A172 (cell line): ENCODE measurements around the gene SLC25A42. TPM values are rescaled to one million over a fixed set of nuclear protein-coding genes. Genes with fewer than 3 reads are reported as not detected.
"Not testable (repeated sequence)": the region's sequence is repeated elsewhere in the genome, so short reads cannot be mapped to it uniquely, and the experiment has no call there.

Experiments
- DNase-seq: peaks from one replicate; pipeline ENCODE4 v3.0.0-alpha.2; 2015; ENCODE audit warnings: low spot score
- total RNA-seq: library from RNA; depleted of rRNA; stranded (reverse); fragments of >200 nt; shearing (Covaris generic); gene quantifications from 2 replicates; pipeline ENCODE4 v1.2.3, GENCODE V29; 2014

The SLC25A42 gene
- total RNA-seq, 1 experiment from 2014 or later = 5.0 TPM

DNA sequence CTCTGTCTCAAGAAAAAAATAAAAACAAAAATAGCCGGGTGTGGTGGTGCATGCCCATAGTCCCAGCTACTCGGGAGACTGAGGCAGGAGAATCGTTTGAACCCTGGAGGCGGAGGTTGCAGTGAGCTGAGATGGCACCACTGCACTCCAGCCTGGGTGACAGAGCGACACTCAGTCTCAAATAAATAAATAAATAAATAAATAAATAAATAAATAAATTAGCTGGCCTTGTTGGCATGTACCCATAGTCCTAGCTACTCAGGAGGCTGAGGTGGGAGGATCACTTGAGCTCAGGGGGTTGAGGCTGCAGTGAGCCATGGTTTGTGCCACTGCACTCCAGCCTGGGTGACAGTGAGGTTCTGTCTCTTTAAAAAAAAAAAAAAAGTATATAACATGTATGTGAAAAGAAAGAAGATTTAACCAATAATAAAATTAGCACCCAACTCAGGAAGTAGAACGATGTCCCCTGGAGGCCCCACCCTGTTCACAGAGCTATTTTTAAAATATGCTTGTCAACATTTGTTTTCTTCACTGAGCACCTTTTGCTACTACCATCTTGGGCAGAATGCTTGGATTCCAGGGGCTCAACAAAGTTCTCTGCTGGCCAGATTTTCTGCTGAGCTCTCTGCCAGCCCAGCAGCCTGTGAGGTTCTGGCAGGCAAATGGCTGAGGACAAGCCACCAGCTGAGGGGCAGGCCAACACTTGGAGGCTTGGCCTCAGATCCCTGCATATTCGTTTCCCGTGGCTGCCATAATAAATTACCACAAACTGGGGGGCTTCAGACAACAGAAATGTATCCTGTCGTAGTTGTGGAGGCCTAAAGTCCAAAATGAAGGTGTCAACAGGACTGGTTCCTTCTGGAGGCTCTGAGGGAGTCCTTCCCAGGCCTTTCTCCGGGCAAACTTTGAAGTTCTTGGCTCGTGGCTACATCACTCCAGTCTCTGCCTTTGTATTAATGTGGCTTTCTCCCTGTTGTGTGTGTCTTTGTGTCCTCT is 5.2 kb downstream of the SLC25A42 start:
- DNase-seq = no peak

DNA sequence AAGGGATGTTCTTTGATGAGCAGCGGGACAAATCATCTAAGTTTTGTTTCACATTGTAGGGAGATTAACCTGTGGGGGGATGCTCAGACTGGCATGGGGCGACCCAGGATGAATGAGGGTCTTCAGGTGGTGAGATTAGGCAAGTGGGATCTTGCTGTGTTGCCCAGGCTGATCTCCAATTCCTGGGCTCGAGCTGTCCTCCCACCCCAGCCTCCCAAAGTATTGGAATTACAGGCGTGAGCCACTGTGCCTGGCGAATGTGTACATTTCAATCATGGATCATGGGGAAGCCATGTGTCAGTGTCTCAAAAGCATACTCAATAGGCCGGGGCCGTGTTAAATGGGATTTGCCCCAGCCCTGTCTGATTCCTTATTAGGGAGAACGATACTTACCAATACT is 8.1 kb downstream of the SLC25A42 start:
- DNase-seq = no peak

DNA sequence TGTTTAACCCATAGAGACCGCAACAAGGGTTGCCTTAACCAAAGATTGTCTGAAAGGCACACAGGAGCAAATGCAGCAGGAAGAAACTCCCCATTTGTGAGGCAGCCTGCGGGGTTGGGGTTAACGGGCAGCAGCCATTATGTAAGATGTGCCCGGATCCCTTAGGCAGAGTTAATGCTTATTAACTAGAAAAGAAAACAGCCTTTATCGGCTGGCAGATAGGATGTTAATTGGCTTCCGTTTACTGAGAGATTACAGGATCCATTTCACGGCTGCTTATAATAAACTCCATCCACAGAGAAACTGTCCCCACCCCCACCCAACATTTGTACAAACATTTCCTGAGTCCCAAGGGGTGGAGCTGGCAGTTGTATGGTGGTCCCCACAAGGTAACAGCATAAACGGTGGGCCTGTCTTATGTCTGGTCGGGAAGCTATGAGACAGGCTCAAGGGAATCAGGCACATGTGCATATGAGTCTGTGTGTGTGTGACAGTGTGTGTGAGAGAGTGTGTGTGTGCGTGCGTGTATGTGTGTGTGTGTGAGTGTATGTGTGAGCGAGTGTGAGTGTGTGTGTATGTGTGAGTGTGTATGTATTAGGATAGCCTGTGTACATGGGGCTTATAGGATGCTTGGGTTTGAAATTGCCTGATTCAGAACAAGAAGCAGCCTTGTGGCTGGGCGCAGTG is 10.5 kb downstream of the SLC25A42 start:
- no peak for DNase-seq

DNA sequence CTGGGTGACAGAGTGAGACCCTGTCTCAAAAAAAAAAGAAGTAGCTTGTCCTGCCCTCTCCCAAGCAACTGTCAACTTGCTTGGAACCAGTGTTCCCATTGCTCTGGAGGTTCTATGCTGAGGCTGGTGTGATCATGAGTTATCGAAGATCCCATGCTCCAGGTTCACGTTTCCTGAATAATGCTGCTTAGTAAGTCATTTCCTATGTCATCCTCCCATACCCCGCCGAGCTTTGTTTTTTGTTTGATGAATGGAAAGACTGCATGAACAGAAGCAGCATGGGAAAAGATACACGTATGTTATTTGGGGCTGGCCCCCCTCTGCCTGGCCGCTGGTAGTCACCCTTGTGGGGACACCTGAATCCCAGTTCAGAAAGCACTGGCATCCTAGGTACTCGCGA is 11.3 kb downstream of the SLC25A42 start:
- DNase-seq = no peak

DNA sequence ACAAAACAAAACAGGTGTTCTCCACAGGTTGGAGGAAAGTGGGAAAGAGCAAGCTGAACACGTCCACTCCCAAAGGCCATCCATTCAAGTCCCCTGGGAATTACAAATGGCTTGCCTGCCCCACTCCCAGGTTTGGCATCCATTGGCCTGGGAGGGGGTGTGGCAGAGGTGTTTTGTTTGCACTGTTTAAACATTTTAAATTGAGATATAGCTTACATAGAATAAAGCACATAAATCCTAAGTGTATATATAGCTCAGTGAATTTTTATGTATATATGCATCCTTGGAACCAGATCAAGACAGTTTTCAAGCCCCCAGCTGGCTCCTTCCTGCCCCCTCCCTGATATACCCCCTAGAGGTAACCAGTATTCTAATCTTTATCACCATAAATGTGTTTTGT is 12.7 kb downstream of the SLC25A42 start:
- no peak for DNase-seq

DNA sequence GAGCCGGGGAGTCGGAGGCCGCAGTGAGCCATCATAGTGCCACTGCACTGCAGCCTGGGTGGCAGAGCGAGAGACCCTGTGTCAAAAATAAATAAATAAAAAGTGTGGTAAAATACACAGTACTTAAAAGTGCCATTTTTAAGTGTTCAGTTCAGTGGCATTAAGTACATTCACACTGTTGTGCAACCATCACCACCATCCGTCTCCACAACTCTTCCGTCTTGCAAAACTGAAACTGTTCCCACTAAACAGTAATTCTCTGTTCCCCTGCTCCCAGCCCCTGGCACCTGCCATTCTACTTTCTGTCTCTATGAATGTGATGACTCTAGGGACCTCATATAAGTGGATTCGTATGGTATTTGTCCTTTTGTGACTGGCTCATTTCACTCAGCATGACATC is 13.3 kb downstream of the SLC25A42 start:
- no peak for DNase-seq

DNA sequence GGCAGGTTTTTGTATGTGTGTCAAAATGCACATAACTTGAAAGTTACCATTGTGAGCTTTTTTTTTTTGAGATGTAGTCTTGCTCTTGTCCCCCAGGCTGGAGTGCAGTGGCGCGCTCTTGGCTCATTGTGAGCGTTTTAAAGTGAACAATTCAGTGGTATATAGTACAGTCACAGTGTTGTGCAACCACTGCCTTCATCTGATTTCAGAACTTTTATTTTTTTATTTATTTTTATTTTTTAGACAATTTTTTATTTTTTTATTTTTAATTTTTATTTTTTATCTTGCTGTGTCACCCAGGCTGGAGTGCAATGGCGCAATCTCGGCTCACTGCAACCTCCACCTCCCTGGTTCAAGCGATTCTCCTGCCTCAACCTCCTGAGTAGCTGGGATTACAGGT is 15.0 kb downstream of the SLC25A42 start:
- DNase-seq = no peak

DNA sequence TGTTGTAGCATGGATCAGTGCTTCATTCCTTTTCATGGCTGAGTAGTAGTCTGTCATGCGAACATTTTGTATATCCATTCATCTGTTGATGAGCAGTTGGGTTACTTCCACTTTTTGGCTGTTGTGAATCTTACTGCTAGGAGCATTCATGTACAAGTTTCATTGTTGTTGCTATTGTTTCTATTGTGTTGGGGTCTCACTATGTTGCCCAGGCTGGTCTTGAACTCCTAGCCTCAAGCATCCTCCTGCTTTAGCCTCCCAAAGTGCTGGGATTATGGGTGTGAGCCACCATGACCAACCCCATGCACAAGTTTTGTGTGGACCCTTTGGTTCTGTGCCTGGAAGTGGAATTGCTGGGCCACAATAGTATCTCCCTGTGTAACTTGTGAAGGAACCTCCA is 15.8 kb downstream of the SLC25A42 start:
- no peak for DNase-seq

DNA sequence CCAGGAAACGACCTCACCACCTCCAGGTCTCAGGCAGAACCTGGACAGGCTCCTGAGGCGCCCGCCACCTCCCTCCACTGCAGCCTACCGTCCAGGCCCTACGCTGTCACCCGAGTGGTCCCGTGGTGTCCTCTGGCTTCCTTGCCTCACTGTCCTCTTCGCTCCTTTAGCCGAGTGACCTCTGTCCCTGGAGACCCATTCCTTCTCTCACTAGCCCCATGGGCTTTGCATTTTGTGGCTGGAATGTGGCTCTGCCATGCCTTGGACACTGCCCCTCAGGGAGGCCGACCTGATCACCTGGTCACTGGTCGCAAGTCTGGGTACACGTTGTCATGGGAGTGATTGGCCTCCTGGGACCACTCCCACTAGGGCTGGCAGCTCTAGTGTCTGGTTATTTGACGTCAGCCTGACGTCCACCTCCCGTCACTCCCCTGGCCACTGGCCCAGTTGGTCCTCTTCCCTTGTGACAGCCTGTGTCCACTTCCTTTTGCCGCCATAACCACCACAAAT is 17.9 kb downstream of the SLC25A42 start:
- DNase-seq = no peak

DNA sequence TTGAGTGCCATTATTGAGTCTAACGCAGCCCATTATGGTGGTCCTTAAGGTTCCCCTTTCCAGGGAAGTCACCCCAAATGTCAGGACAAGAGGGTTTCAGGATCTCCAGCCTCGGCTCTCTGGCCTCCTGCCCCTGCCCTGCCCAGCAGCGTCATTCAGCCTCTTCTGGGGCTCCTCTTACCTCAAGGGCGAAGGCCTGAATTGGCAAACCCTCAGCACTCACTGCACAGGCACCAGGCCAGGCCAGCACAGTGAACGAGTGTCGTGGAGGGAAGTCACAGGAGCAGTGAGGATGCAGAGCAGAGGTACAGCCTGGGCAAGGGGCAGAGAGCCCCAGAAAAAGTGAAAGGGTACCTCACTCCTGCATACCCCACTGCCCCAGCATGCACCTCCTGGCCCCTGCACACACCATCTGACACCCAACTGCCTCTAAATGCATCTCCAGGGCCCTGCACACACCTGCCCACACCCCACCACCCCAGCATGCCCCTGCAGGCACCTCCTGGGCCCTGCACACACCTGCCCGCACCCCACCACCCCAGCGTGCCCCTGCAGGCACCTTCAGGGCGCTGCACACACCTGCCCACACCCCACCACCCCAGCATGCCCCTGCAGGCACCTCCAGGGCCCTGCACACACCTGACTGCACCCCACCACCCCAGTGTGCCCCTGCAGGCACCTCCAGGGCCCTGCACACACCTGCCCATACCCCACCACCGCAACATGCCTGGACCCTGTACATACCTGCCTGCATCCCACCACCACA is 19.8 kb downstream of the SLC25A42 start:
- DNase-seq = no peak

DNA sequence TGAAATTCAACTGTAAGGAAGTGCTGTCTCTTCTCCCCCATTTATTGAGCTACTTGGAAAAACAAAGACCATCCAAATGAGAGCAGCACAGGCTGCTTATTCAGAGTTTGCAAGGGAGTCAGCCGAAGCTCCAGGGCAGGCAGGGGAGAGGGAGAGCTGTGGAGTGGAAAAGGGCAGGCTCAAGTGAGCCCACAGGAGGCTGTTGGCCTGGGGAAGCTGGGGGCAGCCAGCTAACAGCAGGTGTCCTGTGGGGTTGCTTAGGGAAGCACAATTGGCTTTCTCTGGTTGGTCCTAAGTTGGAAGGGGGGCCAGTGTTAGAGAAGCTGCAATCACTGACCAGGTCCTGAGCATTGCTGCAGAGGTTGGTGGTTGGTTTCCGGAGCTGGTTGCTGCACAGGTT is 23.9 kb downstream of the SLC25A42 start:
- no peak for DNase-seq

DNA sequence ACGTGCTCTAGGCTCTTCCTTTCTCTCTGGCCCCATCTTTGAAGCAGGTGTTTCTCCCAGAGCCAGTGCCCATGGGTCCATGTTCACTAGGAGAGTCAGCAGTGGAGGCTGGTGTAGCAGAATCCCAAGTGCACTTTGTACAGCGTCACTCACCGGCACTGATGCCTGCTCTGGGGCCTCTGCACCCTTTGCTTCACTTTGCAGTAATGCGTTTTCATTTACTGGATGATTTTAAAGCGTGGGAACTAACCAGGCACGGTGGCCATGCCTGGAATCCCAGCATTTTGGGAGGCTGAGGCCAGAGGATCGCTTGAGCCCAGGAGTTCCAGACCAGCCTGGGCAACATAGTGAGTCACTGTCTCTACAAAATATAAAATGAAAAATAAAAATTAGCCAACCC is 30.7 kb downstream of the SLC25A42 start:
- DNase-seq = no peak

DNA sequence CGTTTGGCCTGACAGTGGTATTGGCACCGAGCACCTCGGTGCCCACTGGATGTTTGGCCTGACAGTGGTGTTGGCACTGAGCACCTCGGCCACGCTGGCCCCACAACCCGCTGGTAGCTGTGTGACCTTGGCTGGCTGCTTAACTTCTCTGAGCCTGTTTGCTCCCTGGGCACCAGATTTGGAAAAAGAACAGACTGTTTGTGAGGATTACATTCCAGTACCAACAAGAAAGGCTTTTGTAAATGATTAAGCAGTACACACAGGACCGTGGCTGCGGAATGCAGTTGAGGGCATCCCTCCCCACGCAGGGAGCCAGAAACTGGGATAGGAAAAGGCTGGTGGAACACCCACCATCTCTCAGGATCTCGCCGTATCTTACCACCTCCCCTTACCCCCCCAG is 31.9 kb downstream of the SLC25A42 start:
- DNase-seq = no peak

DNA sequence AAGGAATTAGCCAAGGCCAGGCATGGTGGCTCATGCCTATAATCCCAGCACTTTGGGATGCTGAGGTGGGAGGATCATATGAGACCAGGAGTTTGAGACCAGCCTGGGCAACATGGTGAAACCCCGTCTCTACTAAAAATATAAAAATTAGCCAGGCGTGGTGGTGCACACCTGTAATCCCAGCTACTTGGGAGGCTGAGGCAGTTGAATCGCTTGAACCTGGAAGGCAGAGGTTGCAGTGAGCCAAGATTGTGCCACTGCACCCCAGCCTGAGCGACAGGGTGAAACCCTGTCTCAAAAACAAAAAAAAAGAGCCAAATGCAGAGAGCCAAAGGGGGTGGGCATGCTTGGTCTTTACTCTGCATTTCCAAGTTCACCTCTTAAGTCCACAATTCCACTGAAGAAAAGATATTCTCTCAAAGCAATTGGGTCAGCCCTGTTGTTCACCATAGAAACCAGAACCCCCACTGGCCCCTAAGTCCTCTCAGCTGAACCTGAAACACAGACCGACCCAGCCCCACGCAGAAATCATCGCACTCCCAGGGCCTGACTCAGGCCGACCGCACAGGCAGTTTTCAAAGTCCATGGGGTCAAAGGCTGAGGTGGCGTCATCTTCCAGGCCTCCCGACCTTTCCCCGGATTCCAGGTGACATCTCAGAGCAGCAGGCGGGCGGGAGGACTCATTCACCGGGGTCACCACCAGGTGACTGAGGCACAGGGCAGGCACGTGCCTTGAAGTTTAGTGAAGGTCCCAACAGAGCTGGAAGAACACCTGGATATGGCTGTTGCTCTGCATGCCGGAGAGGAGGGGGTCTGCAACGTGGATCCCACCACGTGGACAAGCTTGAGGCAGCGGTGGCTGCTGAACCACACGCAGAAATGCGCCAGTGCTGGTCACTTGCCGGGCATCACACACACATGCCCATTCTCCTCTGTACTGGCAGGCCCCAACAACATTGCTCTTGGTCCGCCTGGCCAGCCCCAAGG is 33.1 kb downstream of the SLC25A42 start:
- DNase-seq = no peak

DNA sequence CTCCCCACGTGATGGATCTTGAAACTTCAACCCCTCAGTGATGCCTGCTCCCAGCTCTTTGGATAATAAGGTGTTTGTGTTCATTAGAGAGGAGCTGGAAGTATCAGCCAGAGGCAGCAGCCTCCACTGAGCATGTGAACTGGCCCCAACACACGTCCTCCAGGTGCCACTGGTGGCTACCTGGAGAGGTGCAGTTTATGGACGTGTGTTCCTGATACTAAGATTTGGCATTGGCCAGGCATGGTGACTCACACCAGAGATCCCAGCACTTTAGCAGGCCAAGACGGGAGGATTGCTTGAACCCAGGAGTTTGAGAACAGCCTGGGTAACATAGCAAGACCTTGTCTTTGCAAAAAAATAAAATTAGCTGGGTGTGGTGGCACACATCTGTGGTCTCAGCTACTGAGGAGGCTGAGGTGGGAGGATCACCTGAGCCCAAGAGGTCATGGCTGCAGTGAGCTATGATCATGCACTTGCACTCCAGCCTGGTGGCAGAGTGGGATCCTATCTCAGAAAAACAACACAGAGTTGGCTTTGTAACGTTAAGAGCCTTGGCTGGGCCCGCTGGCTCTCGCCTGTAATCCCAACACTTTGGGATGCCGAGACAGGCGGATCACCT is 34.4 kb downstream of the SLC25A42 start:
- no peak for DNase-seq

DNA sequence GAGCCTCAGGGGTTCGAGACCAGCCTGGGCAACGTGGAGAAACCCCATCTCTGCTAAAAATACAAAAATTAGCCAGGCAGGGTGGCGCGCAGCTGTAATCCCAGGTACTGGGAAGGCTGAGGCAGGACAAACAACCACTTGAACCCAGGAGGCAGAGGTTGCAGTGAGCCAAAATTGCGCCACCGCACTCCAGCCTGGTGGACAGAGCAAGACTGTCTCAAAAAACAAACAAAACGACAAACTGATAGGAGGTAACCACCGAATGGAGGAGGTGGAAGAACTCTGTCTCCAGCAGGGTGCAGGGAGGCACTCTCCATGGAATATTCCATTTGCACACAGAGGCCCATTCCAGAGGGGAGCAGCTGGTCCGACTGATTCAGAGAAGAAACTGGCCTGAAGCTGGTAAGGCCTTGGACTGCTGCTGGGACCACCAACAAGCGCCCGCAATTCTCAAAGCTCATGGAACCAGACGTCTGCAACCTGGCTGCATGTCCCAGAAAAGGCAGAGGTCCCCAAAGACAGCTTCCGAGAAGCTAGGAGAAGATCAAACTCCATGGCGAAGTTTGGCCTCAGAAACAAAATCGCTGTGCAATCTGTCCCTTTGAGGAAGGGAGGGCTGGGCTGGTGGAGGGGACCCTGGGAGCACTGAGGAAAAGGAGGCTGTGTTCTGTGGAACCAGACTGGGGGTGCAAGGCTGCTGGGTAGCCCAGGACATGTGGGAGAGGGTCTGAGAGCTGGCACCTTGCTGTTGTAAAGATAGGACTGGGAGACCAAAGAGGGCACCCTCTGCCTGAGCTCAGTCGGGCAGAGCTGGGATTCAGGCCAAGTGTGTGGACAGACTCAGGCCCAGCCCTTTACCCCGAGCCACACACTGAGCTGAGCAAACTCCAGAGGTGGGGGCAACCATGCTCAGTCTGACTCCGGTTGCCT is 35.2 kb downstream of the SLC25A42 start:
- no peak for DNase-seq

DNA sequence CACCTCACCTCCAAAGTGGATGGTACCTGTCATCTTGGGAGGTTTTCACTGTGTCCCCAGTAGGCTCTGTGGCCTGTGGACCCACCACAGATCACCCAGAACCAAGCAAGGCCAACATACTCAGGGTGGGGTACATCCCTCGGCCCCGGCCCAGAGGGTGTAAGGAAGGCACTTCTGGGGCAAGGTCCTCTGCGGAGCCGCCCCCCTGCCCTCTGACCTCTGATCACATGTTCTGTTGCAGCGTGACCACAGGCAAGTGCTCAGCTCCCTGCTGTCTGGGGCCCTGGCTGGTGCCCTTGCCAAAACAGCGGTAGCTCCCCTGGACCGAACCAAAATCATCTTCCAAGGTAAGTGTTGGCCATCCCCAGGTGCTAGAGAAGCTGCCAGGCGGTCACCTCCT is 37.7 kb downstream of the SLC25A42 start:
- DNase-seq = no peak

DNA sequence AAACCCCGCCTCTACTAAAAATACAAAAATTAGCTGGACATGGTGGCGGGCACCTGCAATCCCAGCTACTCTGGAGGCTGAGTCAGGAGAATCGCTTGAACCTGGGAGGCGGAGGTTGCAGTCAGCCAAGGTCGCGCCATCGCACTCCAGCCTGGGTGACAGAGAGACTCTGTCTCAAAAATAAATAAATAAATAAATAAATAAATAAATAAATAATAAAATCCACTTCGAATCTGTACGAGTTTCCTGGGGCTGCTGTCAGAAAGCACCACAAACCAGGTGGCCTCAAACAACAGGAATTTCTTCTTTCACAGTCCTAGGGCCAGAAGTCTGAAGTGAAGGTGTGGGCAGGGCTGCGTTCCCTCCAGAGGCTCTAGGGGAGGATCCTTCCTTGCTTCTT is 38.8 kb downstream of the SLC25A42 start:
- not testable (repeated sequence) for DNase-seq

DNA sequence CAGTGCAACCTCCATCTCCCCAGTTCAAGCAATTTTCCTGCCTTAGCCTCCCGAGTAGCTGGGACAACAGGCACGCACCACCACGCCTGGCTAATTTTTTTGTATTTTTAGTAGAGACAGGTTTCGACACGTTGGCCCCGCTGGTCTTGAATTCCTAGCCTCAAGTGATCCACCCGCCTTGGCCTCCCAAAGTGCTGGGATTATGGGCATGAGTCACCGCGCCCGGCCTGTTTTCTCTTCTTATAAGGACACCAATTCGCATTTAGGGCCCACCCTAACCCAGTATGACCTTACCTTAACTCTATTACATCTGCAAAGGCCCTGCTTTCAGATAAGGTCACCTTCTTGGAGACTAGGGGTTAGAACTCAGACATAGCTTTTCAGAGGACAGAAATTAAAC is 39.4 kb downstream of the SLC25A42 start:
- no peak for DNase-seq
